HUES6 (cell line): ENCODE measurements around the gene WWC2.

Experiments used
- H3K27ac ChIP-seq: 2 replicates; pipeline ENCODE4 v1.7.0; 2013; ENCODE audit warnings: low read depth, mild to moderate bottlenecking, low read length, inconsistent platforms
- H3K27me3 ChIP-seq: 2 replicates; pipeline ENCODE4 v1.6.1; 2013; ENCODE audit warnings: low read length; ENCODE audit not compliant: control insufficient read depth, insufficient read depth
- H3K36me3 ChIP-seq: 2 replicates; pipeline ENCODE4 v1.6.1; 2013; ENCODE audit warnings: low read length; ENCODE audit not compliant: control insufficient read depth, insufficient read depth
- H3K4me1 ChIP-seq: 2 replicates; pipeline ENCODE4 v1.6.1; 2013; ENCODE audit warnings: low read length; ENCODE audit not compliant: control insufficient read depth, insufficient read depth
- H3K4me3 ChIP-seq: 2 replicates; pipeline ENCODE4 v1.5.1; 2013; ENCODE audit warnings: low read depth, low read length
- H3K9ac ChIP-seq: one replicate; pipeline ENCODE4 v1.6.1; 2013; ENCODE audit warnings: mild to moderate bottlenecking, low read length
- H3K9me3 ChIP-seq: 2 replicates; pipeline ENCODE4 v1.6.1; 2013; ENCODE audit warnings: low read depth, low read length; ENCODE audit not compliant: control insufficient read depth, insufficient read depth

The WWC2 gene

DNA sequence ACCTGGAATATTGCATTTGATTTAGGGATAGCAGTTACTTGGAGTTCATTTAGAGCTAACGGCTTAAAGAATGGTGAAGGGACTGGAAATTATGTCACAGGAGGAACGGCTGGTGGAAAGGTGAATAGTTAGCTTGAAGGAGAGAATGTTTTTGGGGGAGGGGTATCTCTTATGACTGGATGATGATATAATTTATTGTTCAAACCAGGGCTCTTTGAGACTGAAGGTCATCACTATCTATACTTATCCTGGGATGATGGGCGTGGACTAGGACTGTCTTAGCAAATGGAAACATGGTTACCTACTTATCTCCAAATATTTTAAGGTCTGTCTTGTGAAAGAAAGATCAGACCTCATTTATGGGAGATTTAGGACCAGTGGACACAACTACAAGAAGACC lies 30.1 kb downstream of the WWC2 start:
- Histone ChIP-seq H3K27me3 (no peaks in the 10 kb centered on the region), H3K9ac (no peak overlapping the region), H3K4me3 (no peak overlapping the region), H3K27ac (no peak overlapping the region), H3K4me1 (peaks cover 23% of the 10 kb centered on the region), H3K36me3 (no peaks in the 10 kb centered on the region), H3K9me3 (no peaks in the 10 kb centered on the region)

DNA sequence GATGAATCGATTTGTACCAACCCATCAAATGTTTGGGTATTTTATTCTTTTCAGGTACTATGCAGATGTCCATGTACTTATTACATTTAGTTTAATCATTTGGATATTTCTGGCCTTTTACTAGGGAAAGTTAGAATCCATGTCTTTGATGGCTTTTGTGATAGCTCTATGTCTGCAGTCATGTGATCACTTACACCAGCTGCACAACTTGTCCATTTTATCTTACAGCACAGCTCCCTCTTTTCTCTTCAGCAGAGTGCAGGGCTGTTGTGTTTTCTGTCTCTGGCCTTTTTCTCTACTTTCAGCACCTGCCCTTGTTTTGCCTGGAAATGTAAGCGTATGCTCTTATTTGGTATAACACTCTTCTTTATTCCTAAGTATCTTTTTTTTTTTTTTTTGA lies 30.6 kb downstream of the WWC2 start:
- H3K4me1 ChIP-seq = peaks cover 23% of the 10 kb centered on the region
- H3K27ac ChIP-seq = no peak overlapping the region
- H3K9ac ChIP-seq = no peak overlapping the region

DNA sequence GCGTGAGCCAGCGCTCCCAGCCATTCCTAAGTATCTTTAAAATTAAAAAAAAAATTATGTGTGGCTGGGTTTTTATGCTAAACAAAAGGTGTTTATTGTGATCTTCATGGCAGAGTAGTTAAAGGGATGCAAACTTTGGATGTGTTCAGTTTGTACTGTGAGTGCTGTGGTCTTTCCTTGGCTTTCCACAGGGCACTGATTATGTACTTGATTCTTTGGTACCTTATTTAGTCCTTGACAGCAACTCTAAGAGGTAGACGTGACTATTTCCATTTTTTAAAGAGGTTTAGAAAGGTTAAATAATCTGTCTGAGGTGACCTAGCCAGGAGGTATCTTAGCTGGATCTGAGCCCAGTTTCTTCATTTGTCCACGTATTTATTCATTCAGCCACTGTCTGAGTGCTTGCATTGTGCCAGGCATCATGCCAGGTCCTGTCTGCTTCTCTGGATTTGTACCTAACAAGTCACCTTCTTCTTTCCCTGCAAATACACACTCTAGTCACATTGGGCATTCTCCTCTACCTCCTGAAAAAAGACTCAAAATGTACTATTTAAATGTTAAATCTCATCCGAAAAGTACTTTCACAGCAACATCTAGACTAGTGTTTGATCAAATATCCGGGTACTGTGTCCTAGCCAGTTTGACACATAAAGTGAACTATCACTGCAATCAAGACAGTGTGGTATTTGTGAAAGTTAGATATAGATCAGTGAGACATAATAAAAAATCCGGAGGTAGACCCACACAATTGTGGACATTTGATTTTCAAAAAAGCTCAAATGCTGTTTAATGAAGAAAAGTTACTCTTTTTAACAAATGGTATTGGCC lies 31.5 kb downstream of the WWC2 start:
- no peak overlapping the region for H3K9ac ChIP-seq
- peaks cover 18% of the 10 kb centered on the region for H3K4me1 ChIP-seq
- H3K36me3 ChIP-seq = no peaks in the 10 kb centered on the region
- H3K27me3 ChIP-seq = no peaks in the 10 kb centered on the region
- no peak overlapping the region for H3K27ac ChIP-seq
- H3K9me3 ChIP-seq = no peaks in the 10 kb centered on the region
- no peak overlapping the region for H3K4me3 ChIP-seq

More for the DNA sequence above, 30.6 kb downstream of the WWC2 start:
- H3K27me3 ChIP-seq = no peaks in the 10 kb centered on the region
- H3K36me3 ChIP-seq = no peaks in the 10 kb centered on the region
- H3K9me3 ChIP-seq = no peaks in the 10 kb centered on the region
- H3K4me3 ChIP-seq = no peak overlapping the region

DNA sequence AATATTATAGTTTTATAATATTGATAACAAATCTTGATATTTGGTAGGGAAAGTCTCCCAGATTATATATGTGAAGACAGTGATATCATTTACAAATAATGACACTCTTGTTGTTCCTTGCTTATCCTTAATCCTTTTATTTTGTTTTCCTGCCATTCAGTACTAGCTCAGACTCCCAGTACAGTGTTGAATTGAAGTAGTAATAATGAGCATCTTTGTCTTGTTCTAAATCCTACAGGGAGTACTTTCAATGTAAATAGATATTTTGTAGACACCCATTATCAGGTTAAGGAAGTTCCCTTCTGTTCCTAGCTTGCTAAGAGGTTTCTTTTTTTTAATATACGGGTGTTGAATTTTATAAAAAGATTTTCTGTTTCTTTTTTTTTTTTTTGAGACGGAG lies 33.0 kb downstream of the WWC2 start:
- H3K4me1 ChIP-seq = peaks cover 12% of the 10 kb centered on the region
- no peaks in the 10 kb centered on the region for H3K9me3 ChIP-seq
- no peak overlapping the region for H3K4me3 ChIP-seq
- H3K27ac ChIP-seq = no peak overlapping the region
- H3K27me3 ChIP-seq = no peaks in the 10 kb centered on the region
- H3K36me3 ChIP-seq = no peaks in the 10 kb centered on the region
- no peak overlapping the region for H3K9ac ChIP-seq

DNA sequence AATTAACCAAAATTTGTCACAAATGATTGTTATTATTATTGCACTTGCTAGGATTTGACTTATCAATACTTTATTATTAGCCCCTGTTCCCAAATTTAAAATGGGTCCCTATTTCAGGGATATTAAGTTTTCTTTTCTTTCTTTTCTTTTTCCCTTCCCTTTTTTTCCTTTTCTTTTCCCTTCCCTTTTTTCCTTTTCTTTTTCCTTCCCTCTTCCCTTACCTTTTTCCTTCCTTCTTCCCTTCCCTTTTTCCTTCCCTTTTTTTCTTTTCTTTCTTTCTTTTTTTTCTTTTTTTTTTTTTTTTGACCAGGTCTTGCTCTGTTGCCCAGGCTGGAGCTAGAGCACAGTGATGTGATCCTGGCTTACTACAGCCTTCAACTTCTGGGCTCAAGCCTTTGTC lies 33.8 kb downstream of the WWC2 start:
- Histone ChIP-seq H3K4me1 (peaks cover 15% of the 10 kb centered on the region), H3K4me3 (no peak overlapping the region), H3K27ac (no peak overlapping the region), H3K27me3 (no peaks in the 10 kb centered on the region), H3K36me3 (no peaks in the 10 kb centered on the region), H3K9ac (no peak overlapping the region), H3K9me3 (no peaks in the 10 kb centered on the region)

DNA sequence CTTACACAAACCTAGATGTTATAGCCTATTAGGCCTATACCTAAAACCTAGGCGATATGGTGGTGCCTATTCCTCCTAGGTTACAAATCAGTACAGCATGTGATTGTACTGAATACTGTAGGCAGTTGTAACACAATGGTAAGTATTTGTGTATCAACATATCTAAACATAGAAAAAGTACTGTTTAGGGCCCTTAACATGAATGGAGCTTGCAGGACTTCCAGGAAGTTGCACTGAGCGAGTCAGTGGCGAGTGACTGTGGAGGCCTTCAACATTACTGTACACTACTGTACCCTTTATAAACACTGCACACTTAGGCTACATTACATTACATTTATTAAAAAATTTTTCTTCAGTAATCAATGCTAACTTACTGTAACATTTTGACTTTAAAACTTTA lies 37.8 kb downstream of the WWC2 start:
- Histone ChIP-seq H3K27ac (no peak overlapping the region), H3K27me3 (no peaks in the 10 kb centered on the region), H3K4me3 (no peak overlapping the region), H3K4me1 (peaks cover 34% of the 10 kb centered on the region), H3K36me3 (no peaks in the 10 kb centered on the region), H3K9ac (no peak overlapping the region), H3K9me3 (no peaks in the 10 kb centered on the region)

DNA sequence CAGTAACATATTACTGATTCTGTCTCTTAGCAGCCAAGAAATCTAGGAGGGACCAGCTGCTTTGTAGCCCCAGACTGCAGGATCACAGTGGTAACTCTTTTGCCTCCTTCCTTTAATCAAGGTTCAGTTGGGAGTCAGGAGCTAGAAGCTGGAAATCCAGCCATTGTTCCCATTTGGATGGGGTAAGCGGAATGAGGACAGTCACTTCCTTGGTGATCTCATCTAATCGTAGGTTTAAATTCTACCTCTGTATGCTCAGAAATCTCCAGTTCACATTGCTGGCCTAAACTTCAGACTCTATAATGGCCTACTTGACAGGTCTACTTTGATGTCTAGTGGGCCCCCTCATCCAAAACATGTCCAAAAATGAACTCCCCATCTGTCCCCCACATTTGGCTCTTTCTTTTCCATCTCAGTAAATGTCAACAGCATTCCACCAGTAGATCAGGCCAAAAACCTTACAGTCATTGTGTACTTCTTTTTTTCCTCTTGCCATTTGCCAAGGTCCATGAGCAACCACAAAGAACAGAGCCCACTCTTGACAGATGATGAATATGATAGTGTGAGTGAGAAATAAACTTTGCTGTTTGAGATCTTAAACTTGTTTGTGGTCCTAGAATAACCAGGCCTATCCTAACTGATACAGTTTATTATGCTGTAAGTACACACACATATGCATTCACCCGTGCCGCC lies 40.1 kb downstream of the WWC2 start:
- H3K9ac ChIP-seq = no peak overlapping the region

DNA sequence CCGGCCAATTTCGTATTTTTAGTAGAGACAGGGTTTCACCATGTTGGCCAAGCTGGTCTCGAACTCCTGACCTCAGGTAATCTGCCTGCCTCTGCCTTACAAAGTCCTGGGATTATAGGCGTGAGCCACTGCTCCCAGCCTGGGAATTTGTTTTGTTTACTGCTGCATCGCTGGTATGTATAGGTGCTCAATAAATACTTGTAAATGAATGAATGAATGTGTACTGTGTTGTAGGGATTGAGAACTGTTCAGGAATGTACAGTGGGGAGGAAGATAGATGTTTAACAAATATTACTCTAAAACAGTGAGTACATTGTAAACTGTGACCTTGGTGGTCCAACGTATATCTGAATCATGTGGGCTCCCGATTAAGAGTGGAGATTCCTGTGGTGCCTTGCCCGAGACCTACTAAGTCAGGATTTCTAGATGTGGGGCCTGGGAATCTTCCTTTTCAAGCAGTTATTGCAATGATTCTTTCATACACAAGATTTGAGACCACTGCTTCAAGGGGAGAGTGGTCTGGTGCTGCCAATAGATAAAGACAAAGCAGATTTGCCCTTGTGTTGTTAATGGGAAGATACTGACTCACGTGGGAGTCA lies 41.0 kb downstream of the WWC2 start:
- Histone ChIP-seq H3K9ac (no peak overlapping the region), H3K4me3 (no peak overlapping the region), H3K36me3 (no peaks in the 10 kb centered on the region), H3K27me3 (no peaks in the 10 kb centered on the region), H3K9me3 (no peaks in the 10 kb centered on the region), H3K4me1 (peaks cover 49% of the 10 kb centered on the region), H3K27ac (no peak overlapping the region)

More for the DNA sequence above, 40.1 kb downstream of the WWC2 start:
- Histone ChIP-seq H3K36me3 (no peaks in the 10 kb centered on the region), H3K27me3 (no peaks in the 10 kb centered on the region), H3K4me1 (peaks cover 40% of the 10 kb centered on the region), H3K27ac (no peak overlapping the region), H3K4me3 (no peak overlapping the region), H3K9me3 (no peaks in the 10 kb centered on the region)

DNA sequence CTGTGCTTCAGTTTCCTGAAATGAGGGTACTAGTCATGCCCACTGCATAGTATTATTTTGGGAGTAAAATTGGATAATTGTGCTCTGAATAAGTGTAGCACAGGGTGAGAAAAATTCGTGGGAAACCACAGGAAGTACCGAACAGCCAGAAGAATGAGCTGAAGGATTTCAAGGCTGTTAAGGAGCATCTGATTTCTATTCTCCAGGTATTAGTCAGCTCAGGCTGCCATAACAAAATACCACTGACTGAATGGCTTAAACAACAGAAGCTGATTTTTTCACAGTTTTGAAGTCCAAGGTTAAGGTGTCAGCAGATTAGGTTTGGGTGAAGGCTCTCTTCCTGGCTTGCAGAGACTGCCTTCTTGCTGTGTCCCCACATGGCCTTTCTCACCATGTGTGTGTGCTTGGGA lies 41.9 kb downstream of the WWC2 start:
- H3K27me3 ChIP-seq = no peaks in the 10 kb centered on the region
- H3K4me3 ChIP-seq = no peak overlapping the region
- H3K9me3 ChIP-seq = no peaks in the 10 kb centered on the region
- H3K36me3 ChIP-seq = no peaks in the 10 kb centered on the region
- H3K9ac ChIP-seq = no peak overlapping the region
- H3K4me1 ChIP-seq = peaks cover 56% of the 10 kb centered on the region
- no peak overlapping the region for H3K27ac ChIP-seq

DNA sequence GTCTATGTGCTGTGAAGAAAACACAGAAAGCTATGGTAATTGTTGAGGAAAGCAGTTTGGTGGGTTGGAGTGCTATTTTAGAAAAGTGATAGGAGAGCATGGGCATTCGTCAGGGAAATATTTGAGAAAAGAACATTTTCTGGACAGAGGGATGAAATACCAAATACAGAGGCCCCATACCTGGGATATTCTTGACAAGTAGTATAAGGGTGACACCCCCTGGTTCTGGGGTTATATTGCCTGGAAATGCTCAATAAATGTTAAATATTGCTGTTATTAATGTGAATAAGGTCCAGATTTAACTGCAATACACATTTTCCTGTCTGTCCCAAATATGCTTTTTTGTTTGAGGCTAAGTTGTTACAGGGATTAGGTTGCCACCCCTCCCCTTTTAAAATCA lies 42.9 kb downstream of the WWC2 start:
- Histone ChIP-seq H3K9me3 (no peaks in the 10 kb centered on the region), H3K27me3 (no peaks in the 10 kb centered on the region), H3K27ac (no peak overlapping the region), H3K36me3 (no peaks in the 10 kb centered on the region), H3K4me1 (peaks cover 60% of the 10 kb centered on the region), H3K4me3 (no peak overlapping the region), H3K9ac (no peak overlapping the region)
